ENCODE results near the gene ARHGAP19. TPM values are rescaled to one million over a fixed set of nuclear protein-coding genes. Genes with fewer than 3 reads are reported as not detected.

ARHGAP19 gene
- total and polyA plus RNA-seq, 2 donors (not counting 3 experiments of a cell fraction or from before 2014, with no cell fraction given) = 6.8 to 20.0 TPM

- ChIA-PET CTCF (interaction anchor here (1.3 to 13.0 kb wide), 2 partner anchors 19 to 140 kb away, joined by 3 to 397 read pairs; no protein-coding TSS in a partner anchor), POLR2A (interaction anchor here (0.7 kb wide), 1 partner anchor 68 kb away, joined by 3 read pairs; no protein-coding TSS in a partner anchor)
- FAIRE-seq (no peak), DNase-seq (ENCODE audit: low read depth, low spot score) (no peak)
- Histone ChIP-seq H2AFZ (ENCODE audit: low read depth, low read length) (no peak overlapping the region), H3K9ac (replicated peaks; ENCODE audit: extremely low read depth, insufficient read depth, low read length) (no peak overlapping the region), H3K36me3 (ENCODE audit: control insufficient read depth in 2 of 2, extremely low read depth in 1 of 2, insufficient read depth in 2 of 2, low read length in 2 of 2) (no peaks in the 10 kb centered on the region), H3K27ac (ENCODE audit: insufficient read depth, low read depth, low read length) (no peak overlapping the region), H3K9me3 (replicated peaks; ENCODE audit: control insufficient read depth, insufficient read depth, low read length) (no peaks in the 10 kb centered on the region), H3K79me2 (ENCODE audit: control insufficient read depth, insufficient read depth, low read length) (no peaks in the 10 kb centered on the region), H3K4me2 (ENCODE audit: insufficient read depth, low read length) (no peak overlapping the region), H3K4me3 (replicated peaks in 1 of 3; ENCODE audit: insufficient read depth in 1 of 3, low read depth in 1 of 3, low read length in 3 of 3) (no peak overlapping the region), H3K9me1 (replicated peaks; ENCODE audit: control insufficient read depth, extremely low read depth, insufficient read depth, low read length) (no peaks in the 10 kb centered on the region), H3K4me1 (ENCODE audit: control insufficient read depth, extremely low read depth, insufficient read depth, low read length) (peaks cover 19% of the 10 kb centered on the region), H3K27me3 (ENCODE audit: control insufficient read depth in 2 of 2, insufficient read depth in 2 of 2, low read length in 2 of 2) (no peaks in the 10 kb centered on the region), H4K20me1 (replicated peaks; ENCODE audit: control insufficient read depth, extremely low read depth, insufficient read depth, low read length) (no peaks in the 10 kb centered on the region)
- dilution Hi-C loops (cut with MboI; ENCODE audit: extremely low pct_ligation_motif_present, low sequenced_read_pairs) (no loop called here), intact Hi-C loops (cut with micrococcal nuclease) (loop anchor here (10.0 kb wide), 1 partner anchor 381 kb away; the partner anchor contains the start of gene LCOR)
- no peak for TF ChIP-seq EZH2 (IDR thresholded peaks at IDR 0.05; ENCODE audit: borderline replicate concordance, low read depth, low read length, severe bottlenecking)
- TF ChIP-seq JUN (IDR thresholded peaks at IDR 0.05; ENCODE audit: borderline replicate concordance, insufficient read depth, insufficient read length, low read depth) = no peak
- no peak for TF ChIP-seq MAX (IDR thresholded peaks at IDR 0.05; ENCODE audit: insufficient read depth, insufficient read length)
- TF ChIP-seq POLR2AphosphoS5 (IDR thresholded peaks at IDR 0.05; ENCODE audit: insufficient read depth, low read depth, low read length) = no peak
- no peak for TF ChIP-seq POLR2A (IDR thresholded peaks at IDR 0.05; ENCODE audit: low read depth, low read length)
- no peak for TF ChIP-seq GATA2 (IDR thresholded peaks at IDR 0.05; ENCODE audit: insufficient read depth, insufficient read length, low read depth, low read length)
- TF ChIP-seq CTCF (IDR thresholded peaks at IDR 0.05; ENCODE audit: extremely low read depth in 1 of 2, insufficient read depth in 1 of 2, low read depth in 1 of 2, low read length in 2 of 2) = no peak
- no peak for TF ChIP-seq FOS (IDR thresholded peaks at IDR 0.05; ENCODE audit: borderline replicate concordance, insufficient read depth, low read length)
- no peak for TF ChIP-seq MYC (IDR thresholded peaks at IDR 0.05; ENCODE audit: low read depth, low read length)
- no TSS peak for BruUV-seq (replicated peaks)
Measured at GRCh38 chr10:97215619-97216260, 76.7 kb downstream of the ARHGAP19 start.

Measured in endothelial cell of umbilical vein (primary cell).